ENCODE results near the gene TAF1C.

DNA sequence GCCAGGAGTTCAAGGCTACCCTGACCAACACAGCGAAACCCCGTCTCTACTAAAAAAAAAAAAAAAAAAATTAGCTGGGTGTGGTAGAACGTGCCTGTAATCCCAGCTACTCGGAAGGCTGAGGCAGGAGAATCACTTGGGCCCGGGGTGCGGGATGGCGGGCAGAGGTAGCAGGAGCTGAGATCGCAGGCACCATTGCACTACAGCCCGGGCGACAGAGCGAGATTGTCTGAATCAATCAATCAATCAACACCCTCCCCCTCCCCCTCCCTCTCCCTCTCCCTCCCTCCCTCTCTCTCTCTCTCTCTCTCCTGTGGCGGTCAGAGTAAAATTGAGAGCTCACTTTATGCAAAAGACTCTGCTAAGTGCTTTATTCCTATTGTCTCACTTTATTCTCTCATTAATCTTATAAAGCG, 43.1 kb downstream of the TAF1C start:
- TF ChIP-seq, protein P1, sequence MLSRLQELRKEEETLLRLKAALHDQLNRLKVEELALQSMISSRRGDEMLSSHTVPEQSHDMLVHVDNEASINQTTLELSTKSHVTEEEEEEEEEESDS (CRISPR knock-in tag; IDR thresholded peaks at IDR 0.05): no peak
- TF ChIP-seq, protein P2, sequence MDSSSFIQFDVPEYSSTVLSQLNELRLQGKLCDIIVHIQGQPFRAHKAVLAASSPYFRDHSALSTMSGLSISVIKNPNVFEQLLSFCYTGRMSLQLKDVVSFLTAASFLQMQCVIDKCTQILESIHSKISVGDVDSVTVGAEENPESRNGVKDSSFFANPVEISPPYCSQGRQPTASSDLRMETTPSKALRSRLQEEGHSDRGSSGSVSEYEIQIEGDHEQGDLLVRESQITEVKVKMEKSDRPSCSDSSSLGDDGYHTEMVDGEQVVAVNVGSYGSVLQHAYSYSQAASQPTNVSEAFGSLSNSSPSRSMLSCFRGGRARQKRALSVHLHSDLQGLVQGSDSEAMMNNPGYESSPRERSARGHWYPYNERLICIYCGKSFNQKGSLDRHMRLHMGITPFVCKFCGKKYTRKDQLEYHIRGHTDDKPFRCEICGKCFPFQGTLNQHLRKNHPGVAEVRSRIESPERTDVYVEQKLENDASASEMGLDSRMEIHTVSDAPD (CRISPR knock-in tag; IDR thresholded peaks at IDR 0.05): no peak
- no peak for TF ChIP-seq MCM2 (IDR thresholded peaks at IDR 0.05; ENCODE audit: low read depth)
